ENCODE results near the gene HMGN2.

HMGN2 gene

DNA sequence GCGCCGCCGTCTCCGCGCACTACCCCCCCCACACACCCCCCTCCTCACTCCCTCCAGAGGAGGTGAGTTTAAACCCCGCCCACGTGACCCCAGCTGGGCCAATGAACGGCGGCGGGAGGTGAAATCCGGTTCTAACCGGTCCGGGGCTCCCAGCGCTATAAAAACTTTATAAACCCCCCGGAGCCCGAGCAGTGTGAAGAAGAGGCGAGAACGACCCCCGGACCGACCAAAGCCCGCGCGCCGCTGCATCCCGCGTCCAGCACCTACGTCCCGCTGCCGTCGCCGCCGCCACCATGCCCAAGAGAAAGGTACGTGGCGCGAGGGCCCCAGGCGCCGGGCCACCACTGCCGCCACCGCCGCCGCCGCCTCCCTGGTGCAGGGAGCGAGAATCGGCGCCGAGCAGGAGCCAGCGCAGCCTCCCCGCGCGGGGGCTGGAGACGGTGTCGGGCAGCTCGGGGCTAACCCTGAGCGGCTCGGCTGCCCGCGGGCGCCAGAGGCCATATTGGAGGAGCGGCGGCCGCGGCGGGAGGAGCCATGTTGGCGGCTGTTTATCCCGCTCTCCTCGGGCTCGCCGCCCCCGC is at the start of gene HMGN2:
TSS of gene HMGN2 (plus strand) at position 121 of the 581 bp plus-strand sequence. CDS start at position 294, 173 bp downstream.
- peak; percentile 96 for DNase-seq

DNA sequence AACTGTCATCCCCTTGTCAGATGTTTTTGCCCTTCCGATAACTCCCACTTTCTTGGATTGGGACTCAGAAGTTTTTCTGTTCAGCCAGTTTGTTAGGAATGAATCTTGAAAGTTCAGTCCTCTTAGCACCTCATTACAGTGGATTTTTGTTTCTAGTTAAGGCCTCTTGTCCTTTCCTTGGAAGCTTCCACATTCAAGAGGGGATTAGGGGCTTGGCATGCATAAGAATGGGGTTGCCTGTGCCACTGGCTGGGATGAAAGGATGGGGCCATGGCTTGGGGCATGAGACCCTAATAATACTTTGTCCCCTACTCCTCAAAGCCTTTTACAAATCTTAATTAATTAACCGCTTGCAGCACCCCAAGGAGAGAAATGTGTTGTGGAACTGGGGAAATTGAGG is 42.5 kb upstream of the HMGN2 start:
- DNase-seq: no peak

DNA sequence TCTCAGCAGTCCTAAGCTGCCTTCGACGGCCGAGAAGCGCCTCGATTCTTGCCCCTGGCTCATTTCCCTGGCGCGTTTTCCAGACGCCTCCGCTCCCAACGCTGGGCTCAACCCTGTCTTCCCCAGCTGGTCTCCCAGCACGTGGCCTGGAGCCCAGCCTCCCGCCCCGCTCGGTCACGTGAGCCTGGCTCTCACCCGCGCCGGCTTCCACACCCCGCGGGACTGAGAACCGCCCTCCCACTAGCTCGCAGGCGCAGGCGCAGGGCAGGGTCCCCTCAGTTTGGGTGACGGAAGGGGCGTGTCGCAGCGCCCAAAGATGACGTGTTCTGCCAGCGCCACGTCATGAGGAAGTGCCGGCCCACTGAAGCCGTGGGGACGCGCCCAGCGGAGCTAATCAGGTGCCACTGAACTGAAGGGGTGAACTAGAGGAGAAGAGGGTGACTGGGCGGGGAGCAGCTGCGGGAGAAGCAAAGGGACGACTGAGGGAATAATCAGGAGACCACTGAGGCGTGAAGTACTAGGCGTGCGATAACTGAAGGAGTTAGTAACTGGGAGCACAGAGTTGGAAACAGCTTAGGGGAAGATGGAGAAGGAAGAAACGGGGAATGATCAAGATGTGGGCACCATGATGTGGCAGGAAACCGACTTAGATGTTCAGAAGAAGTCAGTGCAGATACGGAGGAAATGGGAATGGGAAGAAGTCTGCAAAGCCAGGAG is 40.1 kb upstream of the HMGN2 start, which contains the start of gene DHDDS:
TSS of gene DHDDS (plus strand) at position 343 of the 717 bp plus-strand sequence. CDS start 625 bp downstream, outside the sequence.
- DNase-seq: peak; percentile 98

DNA sequence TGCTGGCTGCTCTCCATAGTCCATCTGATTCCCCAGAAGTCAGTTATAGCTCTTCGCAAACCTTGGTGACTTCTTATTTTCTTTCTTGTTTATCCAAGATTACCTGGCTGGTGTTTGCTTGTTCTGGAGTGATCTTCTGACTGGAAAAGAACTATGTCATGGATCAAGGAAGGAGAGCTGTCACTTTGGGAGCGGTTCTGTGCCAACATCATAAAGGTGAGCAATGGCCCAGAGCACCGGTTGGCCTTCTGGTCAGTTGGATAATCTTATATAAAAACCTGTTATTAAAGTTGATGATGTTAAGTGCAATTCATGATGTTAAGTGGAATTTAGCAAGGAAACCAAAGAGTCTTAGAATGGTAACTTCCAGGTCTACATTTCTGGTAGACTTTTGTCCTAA is 39.4 kb upstream of the HMGN2 start:
- no peak for DNase-seq

DNA sequence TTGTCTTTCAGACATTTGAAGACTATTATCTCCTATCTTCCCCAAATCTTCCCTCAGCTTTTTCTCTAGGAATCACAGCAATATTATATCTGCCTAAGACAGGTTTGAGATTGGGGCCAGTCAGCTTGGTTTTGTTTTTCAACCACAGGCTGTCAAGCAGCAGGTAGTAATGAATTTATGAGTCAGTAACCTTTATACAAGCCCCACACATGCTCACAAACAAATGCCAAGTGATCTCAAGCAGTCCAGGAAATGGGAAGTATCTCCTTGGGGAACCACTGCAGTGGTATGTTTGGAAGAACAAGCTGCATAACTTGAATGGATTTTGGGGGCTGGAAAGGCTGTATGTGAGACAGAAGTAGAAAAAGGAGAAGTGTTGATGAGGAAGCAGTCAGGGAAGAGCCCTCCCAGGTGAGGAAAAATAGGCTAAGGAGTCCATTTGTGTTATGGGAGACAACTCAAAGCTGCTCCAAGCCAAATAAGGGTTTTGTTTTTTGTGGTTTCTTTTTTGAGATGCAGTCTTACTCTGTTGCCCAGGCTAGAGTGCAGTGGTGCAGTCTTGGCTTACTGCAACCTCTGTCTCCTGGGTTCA is 38.0 kb upstream of the HMGN2 start:
- no peak for DNase-seq

DNA sequence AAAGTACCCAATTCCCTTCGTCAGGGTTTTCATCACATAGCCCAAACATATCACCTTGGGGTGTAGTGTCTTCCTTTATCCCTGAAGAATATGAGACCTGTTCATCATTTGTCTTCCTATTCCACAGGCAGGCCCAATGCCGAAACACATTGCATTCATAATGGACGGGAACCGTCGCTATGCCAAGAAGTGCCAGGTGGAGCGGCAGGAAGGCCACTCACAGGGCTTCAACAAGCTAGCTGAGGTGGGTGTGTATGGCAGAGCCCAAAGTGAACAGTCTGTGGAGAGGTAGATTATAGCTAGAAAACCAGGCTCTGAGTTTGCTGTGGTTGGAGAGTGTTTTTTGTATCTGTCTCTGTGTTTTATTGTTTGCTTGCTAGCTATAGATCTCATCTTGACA is 34.2 kb upstream of the HMGN2 start:
- no peak for DNase-seq

DNA sequence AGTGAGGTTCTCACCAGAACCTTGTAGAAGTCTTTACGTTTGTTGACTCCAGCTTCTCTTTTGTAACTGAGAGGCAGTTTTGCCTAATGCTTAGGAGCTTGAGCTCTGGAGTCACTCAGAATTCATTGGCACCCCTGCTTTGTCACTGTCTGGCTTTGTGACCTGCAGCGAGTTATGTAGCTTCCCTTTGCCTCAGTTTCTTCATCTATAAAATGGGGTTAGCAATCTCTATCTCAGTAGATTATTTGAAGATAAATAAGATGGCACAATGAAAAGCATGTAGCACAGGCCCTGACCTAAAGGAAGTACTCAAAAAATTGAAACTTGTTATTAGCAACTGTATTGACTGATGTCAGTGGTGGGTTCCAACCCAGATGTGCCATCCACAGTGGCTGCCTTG is 32.0 kb upstream of the HMGN2 start:
- DNase-seq: no peak

DNA sequence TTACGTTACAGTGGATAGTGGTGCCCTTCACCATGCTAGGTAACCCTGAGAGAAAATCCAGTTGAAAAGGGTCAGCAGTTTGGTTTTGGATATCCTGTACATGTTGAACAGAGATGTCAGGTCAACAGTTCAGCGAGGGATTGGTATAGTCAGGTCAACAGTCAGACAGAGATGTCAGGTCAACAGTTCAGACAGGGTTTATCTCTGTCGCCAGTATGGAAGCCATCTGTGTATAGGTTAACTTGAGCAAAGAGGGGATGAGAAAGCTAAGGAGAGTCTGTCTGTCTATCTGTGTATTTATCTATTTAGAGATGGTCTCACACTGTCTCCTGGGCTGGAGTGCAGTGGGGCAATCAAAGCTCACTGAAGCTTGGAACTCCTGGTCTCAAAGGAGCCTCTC is 22.4 kb upstream of the HMGN2 start:
- DNase-seq: no peak

DNA sequence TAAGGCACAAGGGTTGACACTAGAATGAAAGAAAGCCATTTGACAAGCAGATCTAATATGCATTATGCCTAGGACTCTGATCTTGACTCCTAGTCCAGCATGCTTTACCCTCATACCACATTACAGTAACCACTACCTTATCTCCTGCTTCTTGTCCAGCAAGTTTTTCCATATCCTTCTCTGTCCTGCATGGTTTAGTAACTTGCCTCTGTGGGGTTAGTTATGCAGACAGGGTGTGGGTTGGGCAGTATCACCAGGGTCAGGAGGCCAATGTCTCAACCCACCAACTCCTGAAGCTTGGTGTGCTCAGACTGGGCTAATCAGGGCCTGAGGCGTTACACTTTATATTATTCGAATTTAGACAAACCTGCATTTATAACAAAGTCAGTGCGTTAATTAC is 21.3 kb upstream of the HMGN2 start:
- DNase-seq: no peak

DNA sequence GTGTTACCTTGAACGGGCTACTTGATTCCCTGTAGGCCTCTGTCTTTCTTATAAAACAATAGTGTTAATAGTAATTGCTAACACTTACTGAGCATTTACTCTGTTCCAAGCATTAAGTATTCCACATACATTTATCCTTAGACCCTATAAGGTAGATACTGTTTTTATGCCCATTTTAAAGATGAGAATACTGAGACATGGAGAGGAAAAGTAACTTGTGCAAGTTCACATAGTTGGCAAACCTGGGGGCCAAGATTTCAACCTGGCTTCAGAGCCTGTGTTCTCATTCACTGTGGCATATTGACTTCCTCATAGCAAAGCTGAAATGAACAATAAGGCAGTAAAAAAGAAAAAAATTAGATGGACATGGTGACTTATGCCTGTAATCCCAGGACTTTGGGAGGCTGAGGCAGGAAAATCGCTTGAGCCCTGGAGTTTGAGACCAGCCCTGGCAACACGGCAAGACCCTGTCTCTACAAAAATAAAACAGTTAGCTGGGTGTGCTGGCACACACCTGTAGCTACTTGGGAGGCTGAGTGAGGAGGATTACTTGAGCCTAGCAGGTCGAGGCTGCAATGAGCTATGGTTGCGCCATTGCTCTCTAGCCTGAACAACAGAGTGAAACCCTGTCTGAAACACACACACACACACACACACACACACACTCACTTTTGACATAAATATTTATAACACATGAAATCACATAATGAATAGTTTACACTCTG is 19.6 kb upstream of the HMGN2 start:
- no peak for DNase-seq

DNA sequence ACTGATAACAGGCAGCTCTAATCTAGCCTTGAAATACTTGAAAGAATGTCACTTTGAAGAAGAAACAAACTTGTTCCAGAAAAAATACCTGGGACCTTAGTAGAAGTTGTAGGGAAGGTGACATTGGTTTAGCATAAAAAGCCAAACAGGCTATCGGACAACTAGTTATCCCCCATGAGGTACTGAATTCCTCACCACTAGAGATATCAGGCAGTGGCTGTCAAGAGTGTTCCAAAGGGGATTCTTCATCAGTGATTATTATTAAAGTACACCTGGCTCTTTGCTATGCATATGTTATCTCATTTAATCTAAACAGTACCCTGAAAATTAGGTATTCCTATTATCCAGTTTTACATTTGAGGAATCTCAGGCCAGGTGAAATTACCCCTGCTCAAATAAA is 13.1 kb upstream of the HMGN2 start:
- DNase-seq: no peak

DNA sequence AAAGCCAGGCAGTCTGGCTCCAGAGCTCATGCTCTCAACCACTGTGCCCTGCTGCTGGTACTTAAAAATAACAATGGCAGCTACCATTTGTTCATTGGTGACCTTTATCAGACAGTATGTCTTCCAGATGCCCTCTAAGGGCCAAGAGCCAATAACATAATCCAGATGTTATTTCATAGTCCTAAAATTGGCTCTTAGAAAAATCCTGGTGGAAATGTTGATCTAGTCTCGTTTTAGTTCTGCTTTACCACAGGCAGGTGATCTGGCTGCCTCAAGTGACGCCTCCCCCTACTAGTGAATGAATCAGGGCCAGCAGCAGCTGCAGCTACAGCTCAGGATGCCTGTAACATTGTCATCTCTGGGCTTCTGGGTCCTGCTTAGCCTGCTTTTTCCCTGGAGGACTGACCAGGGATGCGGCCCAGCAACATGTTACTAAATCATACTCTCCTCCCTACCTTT is 12.6 kb upstream of the HMGN2 start:
- peak; percentile 83 for DNase-seq

DNA sequence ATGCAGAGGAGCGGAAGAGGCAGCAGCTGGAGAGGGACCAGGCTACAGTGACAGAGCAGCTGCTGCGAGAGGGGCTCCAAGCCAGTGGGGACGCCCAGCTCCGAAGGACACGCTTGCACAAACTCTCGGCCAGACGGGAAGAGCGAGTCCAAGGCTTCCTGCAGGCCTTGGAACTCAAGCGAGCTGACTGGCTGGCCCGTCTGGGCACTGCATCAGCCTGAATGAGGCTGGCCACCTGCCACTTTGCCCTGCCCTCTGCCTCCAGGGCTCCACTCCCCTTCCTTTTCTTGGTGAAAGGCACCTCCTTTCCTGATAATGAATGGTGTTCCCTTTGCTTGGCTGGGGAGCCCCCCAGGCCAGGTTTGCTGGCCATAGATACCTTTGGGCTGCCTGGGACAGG is 3.3 kb upstream of the HMGN2 start:
- DNase-seq: peak; percentile 65

DNA sequence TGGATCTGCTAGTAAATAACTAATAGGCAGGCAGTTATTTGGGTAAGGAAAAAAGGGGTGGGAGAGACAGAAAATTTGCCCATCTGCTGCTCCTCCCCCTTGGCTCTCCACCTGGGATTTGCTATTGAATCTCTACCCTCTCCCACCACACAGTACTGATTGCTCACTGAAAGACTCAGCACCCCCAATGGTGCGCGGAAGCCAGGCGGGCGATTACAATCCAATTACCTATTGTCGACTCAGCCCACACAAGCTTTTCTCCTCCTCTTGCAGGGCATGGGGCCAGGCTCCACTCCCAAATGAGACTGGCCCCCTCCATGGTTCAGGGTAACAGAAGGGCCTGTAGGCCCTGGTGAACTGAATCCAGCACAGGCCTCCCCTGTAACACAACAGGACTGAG is 2.7 kb upstream of the HMGN2 start:
- peak; percentile 87 for DNase-seq

DNA sequence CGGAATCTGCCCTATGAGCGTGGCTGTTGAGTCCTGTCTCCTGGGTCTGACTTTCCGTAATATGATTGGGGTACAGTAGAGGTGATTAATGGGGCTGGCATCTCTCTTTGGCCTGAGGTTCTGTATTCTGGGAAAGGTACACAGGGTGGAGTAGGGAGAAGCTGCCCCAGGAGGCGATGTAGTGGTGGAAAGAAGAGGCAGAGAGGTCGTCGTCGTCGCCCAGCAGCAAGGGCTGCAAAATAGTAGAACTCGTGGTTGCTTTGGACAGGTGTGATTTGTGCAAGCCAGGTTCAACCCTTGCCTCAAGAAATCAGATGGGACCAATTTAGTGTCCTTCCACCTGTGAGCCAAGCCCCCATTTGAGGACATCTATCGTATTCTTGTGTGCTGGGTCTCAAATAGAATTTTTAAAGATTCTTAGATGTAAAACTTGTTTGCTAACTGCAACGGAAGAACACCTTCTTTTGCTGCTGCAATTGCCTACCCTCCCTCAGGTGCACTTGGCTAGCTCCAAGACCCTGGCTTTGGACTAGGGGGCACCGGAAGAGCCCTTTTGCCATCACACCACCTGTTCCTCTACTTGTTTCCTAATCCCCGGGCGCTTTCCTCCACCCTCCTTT is 1.3 kb upstream of the HMGN2 start:
- peak; percentile 70 for DNase-seq

DNA sequence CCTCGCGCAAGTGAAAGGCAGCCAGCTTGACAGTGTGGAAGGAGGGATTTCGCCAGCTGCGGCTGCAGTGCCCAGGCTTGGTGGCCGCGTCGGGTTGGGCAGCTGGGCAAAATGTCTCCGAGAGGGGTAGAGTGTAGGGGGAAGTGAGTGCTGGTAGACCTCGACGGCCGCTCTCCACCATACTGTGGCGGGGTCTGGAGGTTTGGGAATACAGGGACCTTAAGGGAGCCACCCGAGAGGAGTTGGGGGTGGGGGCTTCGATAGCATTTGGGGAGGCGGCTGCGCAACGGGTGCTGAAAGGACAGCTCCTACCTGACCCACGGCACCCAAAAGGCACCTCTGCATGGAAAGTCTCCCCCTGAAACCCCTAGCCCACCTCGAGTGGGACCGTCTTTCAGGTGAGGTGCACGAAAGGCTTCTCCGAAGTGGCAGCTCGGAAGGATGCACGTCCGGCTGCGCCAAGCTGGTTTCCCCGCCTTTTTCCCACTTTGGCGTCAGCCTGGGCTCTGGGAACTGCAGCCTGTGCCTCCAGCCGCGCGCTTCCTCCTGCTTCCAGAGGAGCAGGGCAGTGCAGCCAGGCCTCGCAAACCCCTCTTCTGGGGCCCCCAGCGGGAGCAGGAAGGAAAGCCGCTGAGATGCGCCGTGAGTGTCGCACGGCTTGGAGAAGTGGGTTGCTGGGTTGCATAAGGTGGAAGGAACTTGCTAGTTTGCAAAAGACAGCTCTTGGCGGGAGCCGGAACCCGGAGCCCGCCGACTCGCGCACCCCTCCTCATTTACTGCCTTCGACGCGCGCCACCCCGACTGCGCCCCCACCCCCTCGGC is 531 bp upstream of the HMGN2 start:
- no peak for DNase-seq

DNA sequence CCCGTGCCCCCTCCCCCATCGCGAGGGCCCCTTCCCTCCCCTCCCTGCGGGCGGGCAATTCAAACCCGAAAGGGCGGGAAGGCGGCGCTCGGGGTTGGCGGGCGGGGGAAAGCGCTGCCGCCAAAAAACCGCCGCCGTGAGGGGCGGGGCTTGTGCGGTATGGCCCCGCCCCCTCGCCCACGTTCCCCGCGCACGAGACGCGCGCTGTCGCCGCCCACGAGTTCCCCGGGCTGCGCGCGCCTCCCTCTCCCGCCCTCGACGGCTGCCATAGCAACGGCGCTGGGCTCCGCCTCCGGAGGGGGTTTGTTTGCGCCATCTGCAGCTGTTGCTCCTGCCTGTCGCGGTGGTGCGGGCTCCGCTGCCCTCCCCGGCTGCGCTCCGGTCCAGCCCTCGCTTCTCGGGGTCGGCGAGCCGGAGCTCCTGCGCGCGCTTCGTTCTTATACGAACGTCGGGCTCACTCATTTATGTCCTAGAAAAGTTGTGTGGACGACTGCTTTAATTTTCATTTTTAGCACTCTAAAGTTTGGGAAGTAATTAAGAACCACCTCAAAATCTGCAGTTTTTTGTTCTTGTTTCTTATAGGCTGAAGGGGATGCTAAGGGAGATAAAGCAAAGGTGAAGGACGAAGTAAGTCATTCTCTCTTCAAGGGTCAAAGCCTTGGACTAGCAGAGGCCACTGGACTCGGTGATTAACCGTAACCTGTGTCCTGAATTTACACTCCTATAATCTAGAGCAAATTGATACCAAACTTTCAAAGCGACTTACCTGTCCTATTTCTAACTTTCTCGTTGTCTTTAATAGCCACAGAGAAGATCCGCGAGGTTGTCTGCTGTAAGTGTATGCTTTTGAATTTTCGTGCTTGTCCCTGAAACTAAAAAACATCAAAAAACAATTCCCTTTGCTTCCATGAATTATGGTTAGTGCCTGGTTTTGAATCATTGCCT is 933 bp downstream of the HMGN2 start:
- DNase-seq: peak; percentile 86

DNA sequence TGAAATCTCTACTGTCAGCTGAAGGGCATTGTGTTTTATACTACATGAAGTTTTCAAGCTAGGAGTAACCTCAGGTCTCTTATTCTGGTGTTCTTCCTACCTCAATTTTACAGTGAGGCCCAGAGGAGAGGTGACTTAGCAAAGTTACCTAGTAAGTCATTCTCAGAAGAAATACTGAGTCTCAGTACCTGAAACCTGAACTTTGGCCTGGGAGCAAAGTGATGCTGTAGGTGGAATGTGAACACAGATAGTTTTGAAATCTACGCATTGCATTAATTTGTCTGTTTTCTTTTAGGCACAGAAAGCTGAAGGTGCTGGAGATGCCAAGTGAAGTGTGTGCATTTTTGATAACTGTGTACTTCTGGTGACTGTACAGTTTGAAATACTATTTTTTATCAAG is 2.6 kb downstream of the HMGN2 start:
- DNase-seq: no peak

DNA sequence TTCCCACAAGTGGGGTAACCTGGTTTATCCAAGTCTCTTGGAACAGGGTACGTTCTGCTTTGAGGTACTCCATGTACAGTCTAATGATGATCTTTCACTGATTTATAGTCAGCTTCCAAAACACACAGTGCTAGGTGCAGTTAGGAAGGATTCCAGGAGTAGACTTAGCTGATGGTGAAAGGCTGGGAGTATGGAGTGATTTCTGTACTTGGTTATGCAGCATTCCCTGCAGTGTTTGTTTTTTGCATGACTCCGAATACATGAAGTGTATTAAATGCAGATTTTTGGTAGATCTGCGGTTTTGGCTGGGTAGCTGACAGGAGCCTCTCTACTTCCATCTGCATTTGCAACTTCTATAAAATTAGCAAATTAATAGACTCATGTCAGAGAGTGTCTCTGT is 3.7 kb downstream of the HMGN2 start:
- DNase-seq: no peak

DNA sequence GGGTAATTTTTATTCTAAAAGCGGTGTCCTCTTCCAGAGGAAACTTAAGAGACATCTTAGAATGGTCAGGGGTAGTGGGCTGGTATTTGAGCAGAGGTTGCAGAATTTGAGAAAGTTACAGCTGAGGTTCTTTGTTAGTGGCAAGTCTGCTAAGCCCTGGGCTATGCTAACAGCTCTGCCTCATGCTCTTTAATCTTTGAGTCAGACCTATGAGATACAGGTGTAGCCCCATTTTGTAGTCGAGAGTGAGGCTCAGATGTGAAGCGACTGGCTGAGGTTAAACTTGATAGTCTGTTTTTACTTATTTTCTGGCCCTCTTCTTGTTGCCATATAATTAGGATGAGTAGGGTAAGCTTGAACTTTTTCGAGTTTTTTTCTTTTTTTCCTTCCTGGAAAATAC is 4.7 kb downstream of the HMGN2 start:
- no peak for DNase-seq
